Ureter (tissue), 1 donor: Measurements from ENCODE around the gene CDK18. TPM values are rescaled to one million over a fixed set of nuclear protein-coding genes. Genes with fewer than 3 reads are reported as not detected.

Experiments used
- DNase-seq: peaks from one replicate; pipeline ENCODE4 v3.0.0-alpha.2; 2020; ENCODE audit warnings: low spot score
- total RNA-seq: library from RNA; stranded (reverse); gene quantifications from one replicate; pipeline ENCODE4 v1.2.4, GENCODE V29; 2023
- donor health status: DM: yes; HTN: yes; CAD: no.

The CDK18 gene
- total RNA-seq, 1 donor from 2014 or later: 28.6 TPM

DNA sequence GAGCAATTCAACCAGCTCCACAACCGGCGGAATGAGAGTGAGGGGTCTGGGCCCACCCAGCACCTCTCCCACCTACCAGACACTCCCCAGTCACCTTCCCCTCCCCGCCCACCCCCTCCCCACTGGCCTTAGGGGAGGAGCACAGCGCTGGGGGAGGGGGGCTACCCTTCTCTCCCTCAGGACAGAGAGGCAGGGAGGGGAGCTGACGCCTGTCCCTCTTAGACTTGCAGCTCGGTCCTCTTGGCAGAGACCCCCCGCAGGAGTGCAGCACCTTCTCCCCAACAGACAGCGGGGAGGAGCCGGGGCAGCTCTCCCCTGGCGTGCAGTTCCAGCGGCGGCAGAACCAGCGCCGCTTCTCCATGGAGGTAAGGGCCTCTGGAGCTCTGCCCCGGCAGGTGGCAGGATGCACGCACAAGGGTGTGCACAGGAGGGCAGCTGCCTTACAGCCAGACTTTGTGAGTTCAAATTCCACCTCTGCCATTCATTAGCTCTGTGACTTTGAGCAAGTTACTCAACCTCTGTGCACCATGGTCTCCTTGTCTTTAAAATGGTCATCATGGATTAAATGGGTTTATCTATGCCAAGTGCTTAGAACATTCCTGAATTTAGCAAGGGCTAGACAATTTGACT, 18.9 kb downstream of the CDK18 start:
- no peak for DNase-seq

DNA sequence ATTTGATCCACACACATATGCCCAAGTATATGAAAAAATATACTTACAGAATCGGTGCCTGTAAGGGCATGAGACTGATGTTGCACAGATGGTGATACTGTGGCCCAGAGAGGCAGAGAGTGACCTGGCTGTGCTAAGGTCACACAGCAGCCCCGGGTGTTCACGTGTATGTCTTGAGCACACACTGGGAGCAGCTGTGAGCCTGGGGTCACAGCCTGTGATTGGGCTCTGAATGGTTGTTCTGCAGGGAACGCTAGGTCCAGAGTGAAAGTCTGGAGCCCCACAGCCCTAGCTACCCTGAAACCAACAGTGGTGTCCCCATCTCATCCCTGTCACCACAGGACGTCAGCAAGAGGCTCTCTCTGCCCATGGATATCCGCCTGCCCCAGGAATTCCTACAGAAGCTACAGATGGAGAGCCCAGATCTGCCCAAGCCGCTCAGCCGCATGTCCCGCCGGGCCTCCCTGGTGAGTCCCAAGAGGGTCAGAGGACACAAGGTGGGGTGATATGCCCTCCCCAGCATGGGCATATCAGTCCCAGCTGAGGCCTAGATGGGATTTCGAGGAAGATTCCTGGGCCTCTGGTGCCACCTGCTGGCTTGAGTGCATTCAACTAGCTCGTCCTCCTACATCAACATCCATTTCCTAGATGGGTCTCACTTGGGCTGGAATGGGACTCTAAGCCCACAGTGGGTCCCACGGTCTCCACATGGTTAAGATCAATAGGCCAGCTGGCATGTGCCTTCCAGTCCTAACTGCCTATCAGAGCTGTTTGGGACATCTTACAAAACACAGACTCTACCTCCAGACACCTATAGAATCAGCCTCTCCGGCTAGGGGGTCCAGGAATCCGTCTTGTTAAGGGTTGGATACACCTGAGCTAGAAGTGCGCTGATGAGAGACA, 19.7 kb downstream of the CDK18 start:
- peak; percentile 80 for DNase-seq

GRCh38 chr1:205524794-205525101, 20.3 kb downstream of the CDK18 start:
- no peak for DNase-seq

- DNase-seq: no peak
Measured at GRCh38 chr1:205525495-205526285, 21.2 kb downstream of the CDK18 start.

DNA sequence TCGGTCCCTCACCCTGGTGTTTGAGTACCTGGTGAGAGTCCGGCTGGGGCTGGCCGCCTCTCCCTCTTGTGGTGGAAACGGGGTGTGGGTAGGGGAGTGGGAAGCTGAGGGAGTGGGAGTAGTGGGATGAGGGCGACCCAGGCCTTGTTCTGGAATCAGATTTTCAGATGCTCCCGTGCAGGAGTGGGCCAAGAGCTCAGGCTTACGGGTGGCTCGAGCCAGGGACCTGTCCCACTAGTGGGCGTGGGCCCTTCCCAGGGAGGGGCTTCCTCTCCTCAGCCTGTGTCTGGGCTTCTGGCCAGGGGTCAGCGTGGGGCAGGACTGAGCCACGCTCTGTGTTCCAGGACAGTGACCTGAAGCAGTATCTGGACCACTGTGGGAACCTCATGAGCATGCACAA, 22.0 kb downstream of the CDK18 start:
- no peak for DNase-seq

GRCh38 chr1:205527931-205528330, 23.5 kb downstream of the CDK18 start:
- DNase-seq: no peak

GRCh38 chr1:205528446-205528886, 24.0 kb downstream of the CDK18 start:
- DNase-seq: no peak

DNA sequence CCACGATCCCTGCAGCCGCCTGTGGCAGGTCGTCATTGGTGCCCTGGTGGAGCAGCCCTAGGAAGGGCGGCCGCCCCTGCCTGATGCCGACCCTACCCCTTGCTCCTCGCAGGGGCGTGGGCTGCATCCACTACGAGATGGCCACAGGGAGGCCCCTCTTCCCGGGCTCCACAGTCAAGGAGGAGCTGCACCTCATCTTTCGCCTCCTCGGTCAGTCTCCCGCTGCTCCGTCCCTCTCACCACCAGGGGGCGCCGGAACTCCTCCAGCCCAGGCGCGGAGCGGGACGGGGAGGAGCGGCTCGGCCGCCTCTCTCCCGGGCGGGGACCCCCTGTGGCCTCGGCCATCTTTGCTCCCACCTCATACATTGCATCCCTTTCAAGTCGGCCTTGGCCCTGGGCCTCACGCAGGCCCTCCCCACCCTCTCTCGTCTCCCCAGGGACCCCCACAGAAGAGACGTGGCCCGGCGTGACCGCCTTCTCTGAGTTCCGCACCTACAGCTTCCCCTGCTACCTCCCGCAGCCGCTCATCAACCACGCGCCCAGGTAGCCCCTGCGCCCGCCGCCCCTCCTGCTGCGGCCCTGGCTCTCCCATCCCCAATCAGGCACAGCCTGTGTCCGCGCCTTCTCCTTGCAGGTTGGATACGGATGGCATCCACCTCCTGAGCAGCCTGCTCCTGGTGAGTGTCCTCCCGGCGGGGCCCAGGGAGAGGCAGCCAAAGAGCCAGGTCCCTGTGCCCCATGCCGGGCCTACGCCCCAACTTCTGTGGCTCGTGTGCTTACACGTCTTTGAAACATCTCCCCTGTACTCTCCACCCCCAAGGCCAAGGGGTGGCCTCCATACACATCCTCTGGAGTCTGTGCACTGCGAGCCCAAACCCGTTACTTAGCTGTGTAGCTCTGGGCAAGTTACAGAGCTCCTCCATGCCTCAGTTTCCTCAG, 24.7 kb downstream of the CDK18 start:
- DNase-seq: peak; percentile 85

GRCh38 chr1:205530116-205530515, 25.6 kb downstream of the CDK18 start:
- DNase-seq: no peak

GRCh38 chr1:205531191-205532025, 26.9 kb downstream of the CDK18 start:
- DNase-seq: no peak

DNA sequence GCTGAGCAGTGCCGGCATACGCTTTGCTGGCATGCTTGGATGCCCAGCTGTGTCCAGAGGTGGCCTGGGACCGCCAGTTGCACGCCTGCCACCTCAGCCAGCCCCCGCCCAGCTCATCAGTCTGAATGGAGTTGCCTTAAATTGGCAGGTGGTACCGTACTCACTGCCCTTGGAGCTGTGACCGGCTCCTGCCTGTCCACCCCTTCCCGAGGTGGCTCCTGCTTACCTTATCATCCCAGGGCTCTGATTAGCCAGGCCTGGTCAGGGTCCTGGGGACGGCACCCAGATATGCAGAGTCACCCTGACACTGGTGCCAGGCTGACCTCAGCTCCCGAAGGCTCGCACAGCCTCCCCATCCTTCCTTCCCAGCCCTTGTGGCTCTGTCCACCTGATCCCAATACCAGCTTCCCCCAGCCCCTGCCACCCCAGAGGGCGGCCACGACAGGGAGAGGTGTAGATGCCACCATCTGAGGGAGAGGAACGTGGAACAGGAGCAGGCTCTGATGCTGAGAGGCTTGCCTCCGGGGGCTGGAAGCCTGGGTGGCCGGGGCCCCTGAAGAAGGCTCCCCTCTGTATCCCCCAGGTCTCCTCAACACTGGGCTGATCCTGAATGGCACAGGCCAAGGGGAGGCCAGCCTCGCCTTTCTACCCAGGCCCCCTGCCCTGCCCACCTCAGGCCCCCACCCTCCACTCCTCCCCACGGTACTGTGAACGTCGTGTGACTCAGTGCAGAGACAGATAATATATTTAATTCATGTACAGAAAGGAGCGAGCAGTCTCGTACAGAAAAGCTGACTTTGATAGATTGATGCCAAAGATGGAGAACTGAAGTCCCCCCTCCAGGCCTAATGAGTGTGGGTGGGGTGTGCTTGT, 27.8 kb downstream of the CDK18 start:
- DNase-seq: no peak

DNA sequence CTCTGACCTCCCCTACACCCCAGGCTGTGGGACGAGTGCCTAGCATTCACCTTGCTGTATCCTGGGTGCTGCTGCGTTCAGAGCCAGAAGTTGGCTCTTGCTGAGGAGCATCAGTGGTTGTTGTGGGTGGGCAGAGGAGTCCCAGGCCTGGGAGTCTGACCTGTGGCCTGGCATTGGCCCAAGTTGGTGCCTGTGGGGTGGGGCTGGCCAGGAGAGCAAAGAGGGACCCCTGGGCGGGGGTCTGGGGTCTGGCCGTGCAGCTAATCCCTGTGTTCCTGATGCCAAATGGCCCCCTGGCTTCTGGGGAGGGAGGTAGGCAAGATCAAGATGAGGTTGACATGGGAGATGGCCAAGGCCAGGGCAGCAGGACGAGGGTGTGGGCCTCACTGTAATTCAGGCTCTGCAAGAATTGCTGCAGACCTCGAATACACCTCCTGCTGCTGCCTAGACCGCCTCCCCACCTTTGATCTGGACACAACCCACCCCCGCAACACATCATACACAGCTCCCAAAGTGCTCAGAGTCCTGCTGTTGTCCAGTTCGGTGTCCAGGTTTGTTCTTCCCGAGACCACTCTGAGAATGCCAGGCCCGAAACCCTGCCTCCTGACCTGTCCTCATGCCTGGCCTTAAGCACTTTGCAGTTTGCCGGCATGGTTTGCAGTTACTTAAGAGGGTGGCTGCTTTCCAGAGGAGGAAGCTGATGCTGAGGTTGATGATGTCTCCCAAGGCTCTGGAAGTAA, 28.7 kb downstream of the CDK18 start:
- DNase-seq: no peak

- no peak for DNase-seq
Measured at GRCh38 chr1:205533748-205534443, 29.4 kb downstream of the CDK18 start.

GRCh38 chr1:205534444-205534985, 30.0 kb downstream of the CDK18 start:
- DNase-seq: no peak

DNA sequence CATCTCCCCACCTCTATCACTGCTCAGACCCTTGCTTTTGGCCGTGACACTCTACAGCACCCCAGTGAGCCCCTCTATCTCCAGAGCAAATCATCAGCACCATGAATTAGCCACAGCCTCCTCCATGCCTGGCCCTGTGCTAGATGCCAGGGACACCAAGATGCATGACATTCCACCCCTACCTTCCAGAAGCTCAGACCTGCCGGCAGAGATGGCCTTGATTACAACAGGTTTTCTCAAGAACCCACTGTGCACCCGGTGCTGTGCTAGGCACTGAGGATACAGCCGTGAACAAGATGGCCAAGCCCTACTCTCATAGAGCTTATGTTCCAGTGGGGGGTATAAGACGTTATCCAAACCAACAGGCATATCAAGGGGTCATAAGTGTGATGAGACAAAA, 30.6 kb downstream of the CDK18 start:
- DNase-seq: peak; percentile 32

DNA sequence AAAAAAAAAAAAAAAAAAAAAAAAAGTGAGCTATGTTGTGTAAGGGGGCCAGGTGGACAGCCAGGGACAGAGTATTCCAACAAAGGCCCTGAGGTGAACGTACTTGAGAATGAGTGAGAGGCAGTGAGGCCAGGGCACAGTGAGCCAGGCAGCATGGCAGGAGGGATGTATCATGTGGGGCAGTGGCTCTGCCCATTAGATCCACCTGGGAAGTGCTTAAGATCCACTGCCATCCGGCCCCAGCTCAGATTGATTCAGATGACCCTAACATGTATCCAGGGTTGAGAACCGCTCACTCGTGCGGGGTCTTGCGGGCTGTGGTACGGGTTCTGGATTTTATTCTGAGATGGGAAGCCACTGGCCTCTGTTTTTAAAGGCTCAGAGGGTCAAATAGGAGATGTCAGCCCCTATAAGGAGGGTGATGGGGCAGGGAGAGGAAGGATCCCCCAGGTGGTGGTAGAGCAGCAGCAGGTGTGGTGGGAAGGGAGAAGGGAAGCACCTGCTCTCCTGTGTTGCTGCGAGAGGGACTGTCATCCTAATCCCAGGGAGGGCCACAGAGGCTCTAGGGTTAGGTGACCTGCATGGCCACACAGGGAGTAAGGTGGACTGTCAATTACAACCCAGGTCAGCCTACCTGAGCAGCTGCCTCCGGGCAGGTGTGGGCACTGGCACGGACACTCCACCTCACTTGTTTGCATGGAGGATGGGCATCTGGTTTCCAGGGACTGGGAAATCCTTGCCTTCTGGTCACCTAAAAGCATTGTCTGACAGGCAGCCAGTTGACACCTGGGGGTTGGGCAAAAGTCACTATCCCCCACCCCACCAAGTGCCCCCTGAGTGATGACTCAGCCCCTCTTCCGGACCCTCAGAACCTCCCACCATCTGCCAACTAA, 31.6 kb downstream of the CDK18 start:
- DNase-seq: peak; percentile 31
